HTR-8/SVneo (cell line): Measurements from ENCODE around the gene MRPL38.
"Not testable (repeated sequence)": the region's sequence is repeated elsewhere in the genome, so short reads cannot be mapped to it uniquely, and the experiment has no call there.

ENCODE experiments used
- DNase-seq: peaks from one replicate; pipeline ENCODE4 v3.0.0; 2011; ENCODE audit warnings: low spot score, mixed read lengths; ENCODE audit not compliant: insufficient read length
- FAIRE-seq: peaks from 2 replicates; lab custom pipeline; 2011; peaks lifted over from hg19 to GRCh38; lab: Jason Lieb, UNC

The MRPL38 gene

GRCh38 chr17:75861927-75862317, 42.8 kb downstream of the MRPL38 start:
- no peak for FAIRE-seq
- no peak for DNase-seq

GRCh38 chr17:75859358-75859757, 45.3 kb downstream of the MRPL38 start:
- FAIRE-seq, result not testable (repeated sequence)

GRCh38 chr17:75856062-75856756, 48.5 kb downstream of the MRPL38 start:
- FAIRE-seq (no peak), DNase-seq (peak; percentile 71)

More at GRCh38 chr17:75859358-75859757, 45.3 kb downstream of the MRPL38 start:
- not testable (repeated sequence) for DNase-seq

- FAIRE-seq, result peak; percentile 97
- peak; percentile 100 for DNase-seq
Measured at GRCh38 chr17:75855310-75856061, 49.2 kb downstream of the MRPL38 start, which contains the start of gene WBP2. Gene WBP2, minus strand, starts transcription at chr17:75855335. Its CDS starts 38 bp downstream, at chr17:75855297.

- FAIRE-seq, result no peak
- DNase-seq, result peak; percentile 45
Measured at GRCh38 chr17:75854881-75855309, 49.8 kb downstream of the MRPL38 start.

- no peak for FAIRE-seq
- peak; percentile 77 for DNase-seq
Measured at GRCh38 chr17:75854101-75854748, 50.5 kb downstream of the MRPL38 start.

GRCh38 chr17:75853433-75853832, 51.3 kb downstream of the MRPL38 start:
- no peak for FAIRE-seq
- DNase-seq, result no peak

- DNase-seq, FAIRE-seq: not testable (repeated sequence)
Measured at GRCh38 chr17:75851693-75851991, 53.0 kb downstream of the MRPL38 start.

- no peak for DNase-seq
- no peak for FAIRE-seq
Measured at GRCh38 chr17:75850928-75851692, 53.6 kb downstream of the MRPL38 start.

GRCh38 chr17:75849724-75850123, 55.0 kb downstream of the MRPL38 start:
- no peak for FAIRE-seq
- DNase-seq, result no peak

- FAIRE-seq, result no peak
- DNase-seq, result no peak
Measured at GRCh38 chr17:75849279-75849646, 55.4 kb downstream of the MRPL38 start.
